GM21825 (cell line): Measurements from ENCODE around the gene SETX.
A peak's percentile ranks its signal among the peaks of the same experiment; 100 is the strongest.

Source experiments
- ATAC-seq: cut with Tn5 transposase; IDR thresholded peaks from one replicate; pipeline ENCODE4 v1.9.1; 2021; ENCODE audit warnings: mild to moderate bottlenecking, moderate library complexity; ENCODE audit not compliant: unreplicated experiment

Gene SETX

DNA sequence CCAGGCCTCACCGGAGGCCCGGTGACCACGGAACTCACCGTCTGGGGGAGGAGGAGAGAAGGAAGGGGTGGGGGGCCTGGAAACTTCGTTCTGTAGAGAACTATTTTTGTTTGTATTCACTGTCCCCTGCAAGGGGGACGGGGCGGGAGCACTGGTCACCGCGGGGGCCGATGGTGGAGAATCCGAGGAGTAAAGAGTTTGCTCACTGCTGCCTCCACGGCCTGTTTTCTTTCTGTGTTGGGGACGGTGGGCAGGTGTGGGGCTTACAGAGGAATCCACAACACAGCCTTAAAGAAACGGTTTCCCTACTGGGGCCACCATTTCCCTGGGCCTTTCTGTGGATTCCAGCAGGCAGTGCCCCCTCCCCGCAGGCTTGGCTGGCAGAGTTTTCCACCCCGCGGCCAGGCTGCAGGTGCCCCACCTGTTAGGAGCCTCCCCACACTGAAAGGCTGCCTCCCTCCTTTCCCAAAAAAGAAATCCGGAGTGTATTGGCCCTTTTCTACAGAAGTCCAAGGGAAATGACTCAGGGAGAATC, 112.1 kb downstream of the SETX start:
- no peak for ATAC-seq

- ATAC-seq: no peak
These were observed 112.8 kb downstream of the SETX start for GRCh38 chr9:132241840-132242620.

DNA sequence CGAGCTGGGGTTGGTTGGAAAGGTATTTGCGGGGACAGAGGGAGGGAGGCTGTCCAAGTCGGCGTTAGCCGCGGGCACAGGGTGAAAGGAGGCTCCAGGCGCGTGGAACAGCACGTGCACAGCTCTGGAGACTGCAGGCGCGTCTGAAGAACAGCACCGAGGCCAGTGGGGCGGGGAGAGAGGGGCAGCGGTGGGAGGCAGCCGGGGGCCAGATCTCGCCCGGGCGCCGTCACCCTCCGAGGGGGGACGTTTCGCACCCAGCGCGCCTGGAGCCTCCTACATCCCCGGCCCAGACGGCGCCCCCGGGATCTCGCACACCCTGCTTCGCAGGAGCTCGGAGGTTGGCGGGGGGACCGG, 113.3 kb downstream of the SETX start:
- ATAC-seq: no peak

DNA sequence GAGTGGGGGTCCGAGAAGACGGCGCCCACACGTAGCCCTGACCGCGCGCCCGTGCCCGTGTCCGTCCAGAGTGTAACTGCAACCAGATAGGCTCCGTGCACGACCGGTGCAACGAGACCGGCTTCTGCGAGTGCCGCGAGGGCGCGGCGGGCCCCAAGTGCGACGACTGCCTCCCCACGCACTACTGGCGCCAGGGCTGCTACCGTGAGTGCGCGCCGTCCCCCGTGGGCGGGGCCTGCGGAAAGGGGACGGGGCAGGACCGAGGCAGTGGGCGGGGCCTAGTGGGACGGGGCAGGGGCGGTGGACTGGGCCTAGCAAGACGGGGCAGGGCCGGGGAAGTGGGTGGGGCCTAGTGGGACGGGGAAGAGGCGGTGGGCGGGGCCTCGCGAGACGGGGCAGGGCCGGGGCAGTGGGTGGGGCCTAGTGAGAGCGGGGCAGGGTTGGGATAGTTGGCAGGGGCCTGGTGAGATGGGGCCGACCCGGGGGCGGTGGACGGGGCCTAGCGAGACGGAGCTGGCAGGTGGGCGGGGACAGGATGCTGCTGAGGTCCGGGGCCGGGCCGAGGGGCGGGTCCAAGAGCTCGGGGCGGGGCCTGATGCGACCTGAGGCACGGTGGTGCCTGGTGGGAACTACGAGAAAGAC, 113.8 kb downstream of the SETX start:
- peak; percentile 73 for ATAC-seq

DNA sequence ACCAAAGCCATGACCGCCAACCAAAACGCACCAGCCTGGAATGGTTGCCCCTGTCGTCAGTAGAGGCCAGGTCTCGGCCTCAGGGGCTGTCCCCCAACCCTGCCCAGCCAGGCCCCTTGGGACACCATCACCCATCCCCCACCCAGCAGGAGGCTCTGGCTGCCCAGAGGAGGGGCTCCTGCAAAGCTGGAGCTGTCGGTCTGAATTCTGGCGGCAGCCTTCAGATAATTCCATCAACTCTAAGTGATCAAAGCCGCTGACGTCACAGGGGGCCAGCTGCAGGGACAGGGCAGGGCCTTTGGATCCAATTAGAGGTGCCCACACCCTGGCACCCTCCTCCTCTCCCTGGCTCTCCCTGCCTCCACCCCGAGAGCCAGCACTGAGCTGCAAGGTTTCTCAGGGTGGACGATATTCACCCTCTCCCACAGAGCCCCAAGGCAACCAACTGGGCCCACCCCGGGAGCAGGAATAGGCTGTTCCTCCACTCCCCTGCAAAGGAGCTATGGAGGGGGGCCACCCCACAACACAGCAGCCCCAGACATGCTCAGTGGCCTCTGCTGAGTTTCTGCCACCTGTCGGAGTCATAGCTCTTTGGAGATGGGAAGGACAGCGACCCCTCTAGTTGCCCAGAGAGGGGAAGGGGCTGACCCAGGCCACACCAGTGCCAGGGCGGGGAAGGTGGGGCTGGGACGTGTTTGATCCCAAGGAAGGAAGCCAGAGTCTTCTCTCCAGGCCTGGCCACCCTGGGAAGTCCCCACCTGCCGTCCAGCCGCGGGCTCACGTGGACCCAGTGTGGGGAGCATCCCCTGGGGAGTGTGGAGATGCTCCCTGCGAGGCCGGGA, 114.6 kb downstream of the SETX start:
- no peak for ATAC-seq

DNA sequence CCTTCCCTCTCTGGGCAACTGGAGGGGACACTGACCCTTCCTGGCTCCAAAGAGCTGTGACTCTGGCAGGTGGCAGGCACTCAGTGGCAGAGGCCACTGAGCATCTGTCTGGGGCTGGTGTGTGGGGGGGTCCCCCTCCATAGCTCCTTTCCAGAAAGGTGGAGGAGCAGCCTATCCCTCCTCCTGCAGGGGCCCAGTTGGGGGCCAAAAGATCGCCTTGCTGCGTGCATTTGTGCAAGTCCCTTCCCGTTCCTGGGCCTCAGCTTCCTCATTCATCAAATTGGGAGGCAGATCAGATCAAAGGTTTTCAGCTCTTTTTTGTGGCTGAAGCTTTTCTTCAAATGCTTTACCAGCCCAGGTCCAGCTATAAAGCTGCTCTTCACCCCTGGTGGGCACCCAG, 115.3 kb downstream of the SETX start:
- no peak for ATAC-seq

- no peak for ATAC-seq
These were observed 115.8 kb downstream of the SETX start for GRCh38 chr9:132238992-132239391.

DNA sequence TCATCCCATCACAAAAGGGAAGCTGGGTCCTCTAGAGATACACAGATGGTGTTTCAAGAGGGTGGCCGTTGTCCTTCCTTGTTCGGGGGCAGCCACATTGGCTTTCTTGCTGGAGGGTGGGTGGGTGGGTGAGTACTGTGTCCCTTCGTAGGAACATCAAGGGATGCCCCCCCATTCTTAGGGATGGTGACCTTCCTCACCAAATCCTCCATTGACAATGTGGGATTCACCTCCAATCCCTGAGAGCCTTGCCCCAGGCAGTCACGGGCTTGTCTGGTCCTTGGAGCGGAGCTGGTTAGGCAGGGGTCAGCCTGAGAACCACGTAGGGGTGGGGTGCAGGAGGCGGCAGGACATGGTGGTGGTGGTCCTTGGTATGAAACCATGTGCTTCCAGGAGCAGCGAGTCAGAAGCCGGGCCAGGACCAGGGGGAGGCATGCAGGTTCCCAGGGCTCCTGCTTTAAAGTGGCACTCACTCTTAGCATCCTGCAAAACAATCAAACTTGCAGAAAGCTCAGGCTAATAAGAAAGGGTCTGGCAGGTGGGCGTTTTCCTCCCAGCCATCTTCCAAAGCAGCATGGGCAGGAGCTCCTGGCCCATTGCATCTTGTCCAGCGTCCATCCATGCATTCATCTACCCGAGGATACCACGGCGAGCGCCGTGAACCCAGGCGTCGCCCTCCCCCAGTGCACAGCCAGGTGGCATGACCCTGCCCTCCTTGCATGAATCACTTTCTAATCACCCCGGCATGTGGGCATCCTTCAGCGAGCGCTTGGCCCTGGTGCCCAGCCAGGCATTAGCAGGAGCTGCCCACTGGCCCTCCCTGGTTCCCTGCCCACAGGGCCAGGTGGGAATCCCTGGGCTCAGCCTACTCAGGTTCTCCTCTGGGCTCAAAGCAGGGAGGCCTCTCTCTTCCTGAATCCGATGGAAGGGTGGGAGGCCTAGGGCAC, 116.5 kb downstream of the SETX start:
- ATAC-seq: no peak

- no peak for ATAC-seq
These were observed 117.3 kb downstream of the SETX start for GRCh38 chr9:132237481-132237880.

GRCh38 chr9:132236662-132237311, 118.0 kb downstream of the SETX start:
- ATAC-seq: no peak

DNA sequence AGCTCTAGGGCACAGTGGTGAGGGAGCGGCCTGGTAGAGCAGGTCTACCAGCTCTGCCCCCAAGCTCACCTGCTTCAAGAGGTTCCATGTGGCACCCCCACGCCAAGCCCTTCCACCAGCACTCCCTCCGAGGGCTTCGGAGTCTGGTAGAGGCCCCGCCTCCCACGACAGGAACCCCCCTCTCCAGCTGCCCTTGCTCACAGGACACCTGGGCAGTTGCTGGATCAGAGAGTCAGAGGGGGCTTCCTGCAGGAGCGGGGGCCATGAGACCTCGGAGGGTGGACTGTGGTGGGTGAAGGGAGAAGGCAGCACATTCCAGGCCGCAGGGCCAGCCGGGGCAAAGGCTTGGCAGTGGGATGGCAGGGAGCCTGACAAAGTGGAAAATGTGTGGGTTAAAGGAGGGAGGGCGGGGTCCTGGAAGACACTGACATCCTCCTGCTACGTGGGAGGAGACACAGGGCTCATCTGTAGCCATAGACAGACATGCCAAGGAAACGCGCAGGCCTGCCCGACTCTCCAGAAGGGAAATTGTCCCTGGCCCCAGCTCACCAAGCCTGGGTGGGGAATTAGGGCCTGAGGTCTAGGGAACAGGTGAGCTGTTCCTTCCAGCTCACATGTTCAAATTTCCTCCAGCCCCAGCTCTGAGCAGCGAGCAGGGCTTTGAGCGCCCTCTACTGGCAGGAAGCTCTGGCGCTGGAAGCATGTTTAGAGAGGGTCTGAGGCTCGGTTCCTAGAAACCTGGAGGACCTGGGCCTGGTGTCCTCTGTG, 118.7 kb downstream of the SETX start:
- no peak for ATAC-seq

DNA sequence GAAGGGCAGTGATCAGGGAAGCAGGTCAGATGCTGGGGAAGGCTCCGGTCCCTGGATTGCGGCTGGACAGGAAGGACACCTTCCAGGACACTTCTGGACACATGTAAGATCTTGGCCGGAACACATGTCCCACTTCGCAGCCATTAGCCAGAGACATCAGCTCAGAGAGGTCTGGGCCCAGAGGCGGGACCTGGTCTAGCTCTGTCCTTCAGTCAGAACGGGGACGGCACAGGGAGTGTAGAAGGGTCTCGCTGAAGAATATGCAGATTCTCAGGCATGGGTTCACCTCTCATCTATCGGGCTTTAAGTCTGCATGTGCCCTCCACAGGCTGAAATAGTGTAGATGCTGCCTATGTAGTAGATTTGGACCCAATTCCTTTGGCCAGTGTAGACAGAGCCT, 119.7 kb downstream of the SETX start:
- no peak for ATAC-seq

DNA sequence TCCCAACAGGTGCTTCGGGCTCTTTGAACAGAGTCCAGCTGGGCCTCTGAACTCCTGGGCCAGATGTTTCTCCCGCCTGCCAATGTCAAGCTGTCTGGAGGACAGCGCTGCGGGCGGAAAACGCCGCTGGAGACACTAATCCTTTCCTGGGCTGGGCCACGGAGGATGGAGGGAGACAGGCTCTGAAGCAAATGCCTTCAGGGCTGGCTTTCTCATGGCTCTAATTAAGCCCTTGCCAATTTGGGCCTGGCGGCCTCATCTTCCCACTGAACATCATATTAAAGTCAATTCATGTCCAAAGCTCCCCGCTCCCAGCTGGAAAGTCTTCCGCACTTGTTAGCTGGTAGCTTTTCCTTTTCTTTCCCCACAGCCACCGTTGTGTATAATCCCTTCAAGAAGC, 120.3 kb downstream of the SETX start:
- ATAC-seq: no peak

GRCh38 chr9:132233138-132233537, 121.6 kb downstream of the SETX start:
- no peak for ATAC-seq

GRCh38 chr9:132232522-132232921, 122.3 kb downstream of the SETX start:
- no peak for ATAC-seq

DNA sequence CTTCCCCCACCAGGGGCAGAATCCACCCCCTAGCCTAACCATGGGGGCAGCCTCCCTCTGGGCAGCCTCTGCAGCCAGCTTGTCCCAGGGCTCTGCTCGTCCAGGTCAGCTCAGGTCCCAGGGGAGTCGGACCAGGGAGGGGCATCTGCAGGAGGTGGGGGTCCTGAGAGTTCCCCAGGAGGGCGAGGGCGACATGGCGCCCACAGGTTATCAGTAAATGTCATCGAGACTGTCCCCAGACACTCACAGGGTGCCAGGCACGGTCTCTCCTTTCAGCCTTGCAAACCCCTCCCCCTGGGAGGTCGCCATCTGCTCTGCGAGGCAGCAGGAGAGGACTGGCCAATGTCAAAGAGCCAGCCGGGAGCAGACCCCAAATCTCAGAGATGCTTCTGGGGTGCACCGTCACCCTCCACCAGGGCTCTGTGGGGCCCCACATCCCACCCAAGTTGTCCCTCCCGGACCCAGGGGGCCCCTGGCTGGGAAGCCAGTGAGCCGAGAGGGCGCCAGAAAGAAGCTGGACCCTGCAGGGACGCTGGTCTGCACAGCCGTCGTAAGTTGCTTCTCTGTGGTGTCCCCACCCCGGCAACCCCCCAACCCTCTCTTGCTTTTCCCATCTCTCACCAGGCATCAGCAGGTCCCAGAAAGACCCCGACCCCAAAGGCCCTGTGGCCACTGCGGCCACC, 123.6 kb downstream of the SETX start:
- no peak for ATAC-seq

DNA sequence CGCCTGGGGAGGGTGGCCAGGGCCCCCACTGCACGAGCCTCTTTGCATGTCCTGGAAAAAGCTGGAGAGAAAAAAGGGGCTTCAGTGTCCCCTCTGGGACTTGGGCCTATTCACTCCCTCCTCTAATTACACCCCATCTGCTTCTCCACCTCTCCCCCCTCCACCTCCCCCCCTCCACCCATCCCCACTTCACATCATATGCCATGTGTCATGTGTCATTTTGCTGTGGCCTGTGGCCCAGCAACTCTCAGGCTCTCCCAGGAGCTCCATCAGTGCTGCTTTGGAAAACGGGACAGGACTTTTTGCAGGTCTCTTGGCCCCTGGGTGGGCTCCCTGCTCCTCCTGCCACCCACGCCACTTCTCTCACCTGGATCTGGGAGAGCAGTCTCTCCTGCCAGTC, 124.2 kb downstream of the SETX start:
- no peak for ATAC-seq

- no peak for ATAC-seq
These were observed 126.7 kb downstream of the SETX start for GRCh38 chr9:132228062-132228461.
